Endometrial microvascular endothelial cells (primary cell): ENCODE measurements around the gene AIG1. TPM values are rescaled to one million over a fixed set of nuclear protein-coding genes. Genes with fewer than 3 reads are reported as not detected.
"Not testable (repeated sequence)": the region's sequence is repeated elsewhere in the genome, so short reads cannot be mapped to it uniquely, and the experiment has no call there.

ENCODE experiments used
- in situ Hi-C: cut with HindIII; loops from 2 replicates; pipeline ENCODE4 v1.10.0; 2017; ENCODE audit warnings: low sequenced_read_pairs, low pct_unique_long_range_greater_than_20kb; ENCODE audit errors: inconsistent ontology term
- total RNA-seq: library from RNA; depleted of rRNA; stranded (reverse); fragments of >200 nt; gene quantifications from one replicate; pipeline ENCODE4 v1.2.3, GENCODE V29; 2015; ENCODE audit errors: inconsistent ontology term

The AIG1 gene
- total RNA-seq, 1 donor from 2014 or later, result 24.8 TPM

- in situ Hi-C loops, result no loop called here
Measured at GRCh38 chr6:143053856-143054255, 6.8 kb upstream of the AIG1 start.

- in situ Hi-C loops, result no loop called here
Measured at GRCh38 chr6:143054329-143054728, 6.4 kb upstream of the AIG1 start.

GRCh38 chr6:143055213-143055612 lies 5.5 kb upstream of the AIG1 start:
- in situ Hi-C loops, result no loop called here

- in situ Hi-C loops, result no loop called here
Measured at GRCh38 chr6:143055891-143056290, 4.8 kb upstream of the AIG1 start.

- in situ Hi-C loops, result no loop called here
Measured at GRCh38 chr6:143058987-143059386, 1.7 kb upstream of the AIG1 start.

GRCh38 chr6:143059663-143060353 lies 881 bp upstream of the AIG1 start:
- in situ Hi-C loops, result no loop called here

GRCh38 chr6:143060354-143060805 lies 309 bp upstream of the AIG1 start:
- in situ Hi-C loops, result no loop called here

- in situ Hi-C loops, result no loop called here
Measured at GRCh38 chr6:143061597-143062385, 1.1 kb downstream of the AIG1 start.

GRCh38 chr6:143062551-143062950 lies 1.9 kb downstream of the AIG1 start:
- in situ Hi-C loops, result no loop called here

- in situ Hi-C loops, result no loop called here
Measured at GRCh38 chr6:143063631-143064030, 2.9 kb downstream of the AIG1 start.

- in situ Hi-C loops, result no loop called here
Measured at GRCh38 chr6:143064271-143064670, 3.6 kb downstream of the AIG1 start.

- in situ Hi-C loops, result no loop called here
Measured at GRCh38 chr6:143064951-143065683, 4.4 kb downstream of the AIG1 start.

GRCh38 chr6:143068001-143068400 lies 7.3 kb downstream of the AIG1 start:
- in situ Hi-C loops, result no loop called here

- in situ Hi-C loops, result no loop called here
Measured at GRCh38 chr6:143074101-143074500, 13.4 kb downstream of the AIG1 start.

- in situ Hi-C loops, result no loop called here
Measured at GRCh38 chr6:143074670-143075318, 14.1 kb downstream of the AIG1 start.

- in situ Hi-C loops, result no loop called here
Measured at GRCh38 chr6:143078468-143079324, 18.0 kb downstream of the AIG1 start.

- in situ Hi-C loops, result no loop called here
Measured at GRCh38 chr6:143079325-143079640, 18.6 kb downstream of the AIG1 start.

- in situ Hi-C loops, result not testable (repeated sequence)
Measured at GRCh38 chr6:143082274-143082673, 21.6 kb downstream of the AIG1 start.
